Measurements from ENCODE around the gene DENND1A.

DENND1A gene

DNA sequence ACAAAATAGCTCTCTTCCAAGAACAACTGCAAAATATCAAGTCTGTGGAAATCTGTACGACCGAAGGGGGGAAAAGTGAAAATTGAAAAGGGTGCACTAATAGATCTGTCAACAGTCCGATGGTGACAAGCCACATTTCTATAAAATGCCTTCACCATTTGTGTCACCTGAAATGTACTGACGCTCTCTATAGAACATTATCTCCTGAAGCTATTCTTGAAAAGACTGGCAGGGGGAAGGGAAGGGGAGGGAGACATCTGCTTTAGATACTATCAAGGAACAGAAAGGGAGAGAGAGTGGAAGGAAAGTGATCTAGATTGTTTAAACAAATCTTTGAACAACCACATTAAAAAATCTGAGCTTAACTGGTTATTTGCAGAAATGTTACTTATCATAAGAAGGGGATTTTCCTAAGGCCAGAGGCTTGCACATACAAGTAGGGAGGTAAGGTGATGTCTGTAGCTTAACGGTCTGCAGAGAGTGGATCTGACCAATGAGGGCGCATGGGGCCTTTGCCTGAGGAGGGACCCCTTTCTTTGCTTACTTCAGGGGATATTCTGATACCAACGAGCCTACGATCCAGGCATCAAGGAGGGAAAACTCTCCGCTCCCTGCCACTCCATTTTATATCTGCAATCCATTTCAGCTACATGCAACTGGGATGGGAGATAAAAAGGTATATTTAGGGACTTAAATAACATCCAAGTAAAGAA, 481.8 kb downstream of the DENND1A start:
- no peak for DNase-seq (ENCODE audit: extremely low read depth, low read depth)
- TF ChIP-seq, protein P1, sequence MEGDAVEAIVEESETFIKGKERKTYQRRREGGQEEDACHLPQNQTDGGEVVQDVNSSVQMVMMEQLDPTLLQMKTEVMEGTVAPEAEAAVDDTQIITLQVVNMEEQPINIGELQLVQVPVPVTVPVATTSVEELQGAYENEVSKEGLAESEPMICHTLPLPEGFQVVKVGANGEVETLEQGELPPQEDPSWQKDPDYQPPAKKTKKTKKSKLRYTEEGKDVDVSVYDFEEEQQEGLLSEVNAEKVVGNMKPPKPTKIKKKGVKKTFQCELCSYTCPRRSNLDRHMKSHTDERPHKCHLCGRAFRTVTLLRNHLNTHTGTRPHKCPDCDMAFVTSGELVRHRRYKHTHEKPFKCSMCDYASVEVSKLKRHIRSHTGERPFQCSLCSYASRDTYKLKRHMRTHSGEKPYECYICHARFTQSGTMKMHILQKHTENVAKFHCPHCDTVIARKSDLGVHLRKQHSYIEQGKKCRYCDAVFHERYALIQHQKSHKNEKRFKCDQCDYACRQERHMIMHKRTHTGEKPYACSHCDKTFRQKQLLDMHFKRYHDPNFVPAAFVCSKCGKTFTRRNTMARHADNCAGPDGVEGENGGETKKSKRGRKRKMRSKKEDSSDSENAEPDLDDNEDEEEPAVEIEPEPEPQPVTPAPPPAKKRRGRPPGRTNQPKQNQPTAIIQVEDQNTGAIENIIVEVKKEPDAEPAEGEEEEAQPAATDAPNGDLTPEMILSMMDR (IDR thresholded peaks at IDR 0.05; ENCODE audit: low read depth, low read length) = no peak

DNA sequence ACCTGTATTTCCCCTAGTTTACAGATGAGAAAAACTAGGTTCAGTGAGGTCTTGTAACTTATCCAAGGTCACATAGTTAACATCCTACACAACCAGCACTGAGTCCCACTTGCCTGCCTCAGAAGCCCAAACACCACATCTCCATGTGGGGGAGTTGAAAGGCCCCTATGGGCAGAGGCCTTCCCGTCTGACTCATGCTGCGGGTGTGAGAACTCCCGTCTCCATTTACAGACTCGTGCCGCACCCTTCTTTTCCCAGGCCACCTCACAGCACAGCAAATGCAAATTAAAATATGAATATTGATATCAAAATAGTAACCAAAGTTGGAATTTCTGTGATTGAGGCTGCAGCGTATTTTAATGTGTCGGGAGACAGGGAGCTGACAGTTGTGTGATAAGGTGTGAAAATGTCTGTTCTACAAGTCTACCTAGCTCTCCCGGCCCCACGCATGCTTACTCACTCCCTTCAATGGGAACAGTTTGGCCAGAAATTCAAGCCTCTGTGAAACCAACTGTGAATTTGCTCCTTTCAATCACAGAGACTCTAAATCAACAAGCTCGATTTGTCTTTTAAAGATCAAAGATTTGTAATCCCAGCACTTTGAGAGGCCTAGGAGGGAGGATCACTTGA, 483.8 kb downstream of the DENND1A start:
- DNase-seq (ENCODE audit: extremely low read depth, low read depth) = no peak
- TF ChIP-seq, protein P1 (IDR thresholded peaks at IDR 0.05; ENCODE audit: low read depth, low read length) = no peak

DNA sequence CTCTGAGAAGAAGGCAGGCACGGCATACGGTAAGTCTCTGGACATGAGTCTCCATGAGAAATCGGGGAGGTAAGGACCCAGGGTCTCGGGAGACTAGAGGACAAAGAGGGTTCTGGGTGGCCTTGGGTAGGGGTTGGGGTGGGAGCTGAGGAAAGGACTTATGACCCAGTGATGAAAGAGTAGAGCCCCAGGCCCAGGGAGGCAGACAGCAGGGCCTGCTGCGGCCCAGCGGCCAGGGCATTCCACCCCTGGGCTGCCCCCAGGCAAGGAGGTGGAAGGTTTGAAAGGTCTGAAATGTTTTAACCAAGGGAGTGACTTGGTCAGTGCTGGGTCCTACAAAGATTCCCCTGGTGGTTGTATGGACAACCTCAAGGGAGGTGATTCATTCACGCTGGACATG, 484.8 kb downstream of the DENND1A start:
- TF ChIP-seq, protein P1 (IDR thresholded peaks at IDR 0.05; ENCODE audit: low read depth, low read length) = no peak

DNA sequence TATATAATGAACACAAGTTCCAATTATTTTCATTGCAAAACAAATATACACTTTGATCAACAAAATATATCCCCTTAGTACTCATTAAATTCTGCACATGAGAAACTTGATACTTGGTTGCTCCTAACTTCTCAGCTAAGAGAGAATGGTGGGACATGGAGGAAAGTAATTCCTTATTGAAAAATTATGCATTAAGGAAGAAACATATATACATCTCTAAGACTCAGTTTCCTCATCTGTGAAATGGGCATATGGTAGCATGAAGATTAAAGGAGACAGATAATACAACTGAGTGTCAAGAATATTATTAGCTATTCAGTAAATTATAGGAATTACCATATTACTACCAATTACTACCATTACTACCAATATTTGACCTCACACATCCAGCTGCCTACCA, 488.2 kb downstream of the DENND1A start:
- no peak for DNase-seq (ENCODE audit: extremely low read depth, low read depth)
- TF ChIP-seq, protein P1 (IDR thresholded peaks at IDR 0.05; ENCODE audit: low read depth, low read length) = no peak

More for the DNA sequence above, 484.8 kb downstream of the DENND1A start:
- DNase-seq (ENCODE audit: extremely low read depth, low read depth) = no peak

DNA sequence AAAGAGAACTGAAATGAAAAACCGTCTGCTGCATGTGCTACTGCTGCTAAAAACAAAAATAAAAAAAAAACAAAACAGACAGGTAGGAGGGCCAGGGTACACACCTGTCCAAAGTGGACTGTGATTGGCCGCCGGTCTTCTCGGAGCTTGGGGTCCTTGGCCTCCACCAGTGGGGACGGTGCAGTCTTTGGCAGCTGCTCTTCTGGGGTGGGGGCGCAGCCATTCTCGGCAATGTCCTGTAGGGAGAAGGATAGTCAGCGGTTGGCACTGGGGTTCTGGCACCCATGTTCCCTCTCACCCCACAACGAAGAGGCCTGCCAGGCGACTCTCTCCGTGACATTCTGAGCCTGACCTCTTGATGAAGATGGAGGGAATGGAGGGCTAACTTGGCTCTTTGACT, 489.7 kb downstream of the DENND1A start:
- no peak for DNase-seq (ENCODE audit: extremely low read depth, low read depth)
- TF ChIP-seq, protein P1 (IDR thresholded peaks at IDR 0.05; ENCODE audit: low read depth, low read length) = no peak

DNA sequence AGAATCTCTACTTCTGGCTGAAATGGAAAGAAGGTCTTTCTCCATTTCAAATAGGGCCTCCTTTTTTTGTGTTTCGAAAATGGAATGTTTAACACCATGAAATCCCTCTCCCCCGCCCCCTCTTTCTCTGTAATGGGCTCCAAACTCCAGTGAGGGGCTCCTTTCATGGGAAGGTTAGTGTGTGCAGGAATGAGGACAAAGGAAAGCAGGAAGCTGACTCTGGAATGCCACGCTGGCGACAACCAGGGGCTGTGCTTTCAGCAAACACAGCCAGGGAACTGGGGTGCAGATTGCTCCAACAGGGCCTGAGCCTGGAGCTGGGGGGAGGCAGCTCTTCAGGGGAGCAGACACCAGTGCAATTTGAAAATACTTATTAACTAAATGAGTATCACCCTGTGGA, 491.1 kb downstream of the DENND1A start:
- TF ChIP-seq, protein P1 (IDR thresholded peaks at IDR 0.05; ENCODE audit: low read depth, low read length) = no peak
- no peak for DNase-seq (ENCODE audit: extremely low read depth, low read depth)

DNA sequence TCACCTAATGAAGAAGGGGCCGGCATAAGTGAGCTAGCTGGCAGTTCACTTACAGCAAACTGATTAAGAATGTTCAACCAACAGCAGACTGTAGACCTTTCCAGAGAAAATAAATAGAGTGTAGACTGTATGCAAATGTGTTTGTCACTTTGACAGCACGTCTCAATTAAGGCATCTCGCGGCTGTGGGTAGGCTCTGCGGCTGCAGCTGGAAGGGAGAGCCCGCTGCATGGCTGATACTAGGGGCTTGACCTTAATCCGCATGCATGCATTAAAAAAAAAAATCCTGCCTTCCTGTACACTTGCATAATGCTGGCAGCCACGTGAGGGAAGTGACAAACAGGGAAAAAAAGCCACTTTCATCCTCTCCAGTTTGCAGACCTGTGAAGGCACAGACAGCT, 491.6 kb downstream of the DENND1A start:
- DNase-seq (ENCODE audit: extremely low read depth, low read depth) = no peak
- TF ChIP-seq, protein P1 (IDR thresholded peaks at IDR 0.05; ENCODE audit: low read depth, low read length) = no peak
